ENCODE measurements around the gene KCTD17. TPM values are rescaled to one million over a fixed set of nuclear protein-coding genes. Genes with fewer than 3 reads are reported as not detected.
A peak's percentile ranks its signal among the peaks of the same experiment; 100 is the strongest.

KCTD17 gene
- total and polyA plus RNA-seq, 4 donors: 2.0 to 5.2 (median 3.7) TPM

DNA sequence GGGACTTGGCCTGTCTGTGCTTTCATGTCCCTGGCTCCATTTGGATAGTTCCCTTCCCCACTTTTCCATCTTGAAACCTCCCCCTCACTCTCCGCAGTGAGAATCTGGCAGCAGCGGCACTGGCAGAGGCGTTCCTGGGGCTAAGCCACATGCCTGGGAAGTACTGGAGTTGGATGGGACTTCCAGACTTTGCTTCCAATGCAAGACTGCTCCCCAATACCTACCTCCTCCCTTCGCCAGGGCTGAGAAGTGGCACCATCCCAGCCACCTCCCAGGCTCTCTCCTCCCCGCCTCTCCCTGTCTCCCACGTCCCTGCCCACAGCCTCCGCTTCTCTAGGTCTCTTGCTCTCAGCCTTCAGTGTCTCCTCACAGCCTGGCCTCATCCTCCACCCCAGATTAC lies 48.9 kb upstream of the KCTD17 start:
- Histone ChIP-seq H3K36me3 (ENCODE audit: control insufficient read depth in 4 of 4, insufficient read depth in 3 of 4, low read depth in 1 of 4, low read length in 3 of 4) (no peaks in the 10 kb centered on the region), H3K4me1 (ENCODE audit: control insufficient read depth in 4 of 4, insufficient read depth in 4 of 4, low read length in 3 of 4) (no peaks in the 10 kb centered on the region), H3K27ac (ENCODE audit: low read depth in 1 of 2, low read length in 2 of 2) (no peak overlapping the region), H3K4me3 (ENCODE audit: low read depth in 1 of 3, low read length in 3 of 3) (no peak overlapping the region), H3K27me3 (ENCODE audit: control insufficient read depth in 4 of 4, insufficient read depth in 4 of 4, low read length in 3 of 4) (no peaks in the 10 kb centered on the region), H3K9ac (ENCODE audit: low read depth in 1 of 2, low read length in 2 of 2) (no peak overlapping the region), H3K9me3 (ENCODE audit: control insufficient read depth in 4 of 4, low read length in 3 of 4) (no peaks in the 10 kb centered on the region)
- TF ChIP-seq HNF4G (IDR thresholded peaks at IDR 0.05) (no peak), YY1 (IDR thresholded peaks at IDR 0.05) (no peak), FOXA1 (IDR thresholded peaks at IDR 0.05) (no peak), TAF1 (conservative IDR thresholded peaks at IDR 0.05) (no peak), RXRA (IDR thresholded peaks at IDR 0.05) (no peak)
- TF ChIP-seq, protein P1, sequence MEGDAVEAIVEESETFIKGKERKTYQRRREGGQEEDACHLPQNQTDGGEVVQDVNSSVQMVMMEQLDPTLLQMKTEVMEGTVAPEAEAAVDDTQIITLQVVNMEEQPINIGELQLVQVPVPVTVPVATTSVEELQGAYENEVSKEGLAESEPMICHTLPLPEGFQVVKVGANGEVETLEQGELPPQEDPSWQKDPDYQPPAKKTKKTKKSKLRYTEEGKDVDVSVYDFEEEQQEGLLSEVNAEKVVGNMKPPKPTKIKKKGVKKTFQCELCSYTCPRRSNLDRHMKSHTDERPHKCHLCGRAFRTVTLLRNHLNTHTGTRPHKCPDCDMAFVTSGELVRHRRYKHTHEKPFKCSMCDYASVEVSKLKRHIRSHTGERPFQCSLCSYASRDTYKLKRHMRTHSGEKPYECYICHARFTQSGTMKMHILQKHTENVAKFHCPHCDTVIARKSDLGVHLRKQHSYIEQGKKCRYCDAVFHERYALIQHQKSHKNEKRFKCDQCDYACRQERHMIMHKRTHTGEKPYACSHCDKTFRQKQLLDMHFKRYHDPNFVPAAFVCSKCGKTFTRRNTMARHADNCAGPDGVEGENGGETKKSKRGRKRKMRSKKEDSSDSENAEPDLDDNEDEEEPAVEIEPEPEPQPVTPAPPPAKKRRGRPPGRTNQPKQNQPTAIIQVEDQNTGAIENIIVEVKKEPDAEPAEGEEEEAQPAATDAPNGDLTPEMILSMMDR (IDR thresholded peaks at IDR 0.05; ENCODE audit: low read depth, low read length, missing input control): no peak
- WGBS: 97% methylated on average over 7 of the region's 7 CpGs
- no peak for DNase-seq (ENCODE audit: low spot score)

DNA sequence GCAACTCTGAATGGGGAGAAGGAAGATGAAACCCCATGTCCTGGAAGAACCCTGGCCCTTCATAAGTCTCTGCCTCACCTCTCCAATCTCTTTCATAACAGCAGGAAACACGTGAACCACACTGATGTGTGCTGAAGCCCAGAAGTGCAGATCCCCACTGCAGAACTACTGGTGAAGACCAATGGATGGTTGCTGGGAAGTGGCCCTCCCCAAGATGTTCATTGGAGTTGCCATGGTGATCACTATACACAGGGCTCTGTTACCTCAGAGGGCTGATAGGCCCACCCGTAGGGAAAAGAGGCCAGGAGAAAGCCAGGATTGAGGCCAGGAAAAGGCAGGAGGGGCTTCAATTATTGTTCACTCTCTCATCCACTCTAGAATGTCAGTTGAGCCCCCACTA lies 43.9 kb upstream of the KCTD17 start:
- no peak for DNase-seq (ENCODE audit: low spot score)
- no peak for TF ChIP-seq RAD21 (IDR thresholded peaks at IDR 0.05)
- no peak for TF ChIP-seq FOXA2 (IDR thresholded peaks at IDR 0.05)
- TF ChIP-seq YY1 (IDR thresholded peaks at IDR 0.05): no peak
- no peak for TF ChIP-seq TAF1 (conservative IDR thresholded peaks at IDR 0.05)
- TF ChIP-seq JUND (IDR thresholded peaks at IDR 0.05): no peak
- TF ChIP-seq, protein P2, sequence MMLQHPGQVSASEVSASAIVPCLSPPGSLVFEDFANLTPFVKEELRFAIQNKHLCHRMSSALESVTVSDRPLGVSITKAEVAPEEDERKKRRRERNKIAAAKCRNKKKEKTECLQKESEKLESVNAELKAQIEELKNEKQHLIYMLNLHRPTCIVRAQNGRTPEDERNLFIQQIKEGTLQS (IDR thresholded peaks at IDR 0.05): no peak
- TF ChIP-seq HNF4G (IDR thresholded peaks at IDR 0.05): no peak
- TF ChIP-seq, protein P3, sequence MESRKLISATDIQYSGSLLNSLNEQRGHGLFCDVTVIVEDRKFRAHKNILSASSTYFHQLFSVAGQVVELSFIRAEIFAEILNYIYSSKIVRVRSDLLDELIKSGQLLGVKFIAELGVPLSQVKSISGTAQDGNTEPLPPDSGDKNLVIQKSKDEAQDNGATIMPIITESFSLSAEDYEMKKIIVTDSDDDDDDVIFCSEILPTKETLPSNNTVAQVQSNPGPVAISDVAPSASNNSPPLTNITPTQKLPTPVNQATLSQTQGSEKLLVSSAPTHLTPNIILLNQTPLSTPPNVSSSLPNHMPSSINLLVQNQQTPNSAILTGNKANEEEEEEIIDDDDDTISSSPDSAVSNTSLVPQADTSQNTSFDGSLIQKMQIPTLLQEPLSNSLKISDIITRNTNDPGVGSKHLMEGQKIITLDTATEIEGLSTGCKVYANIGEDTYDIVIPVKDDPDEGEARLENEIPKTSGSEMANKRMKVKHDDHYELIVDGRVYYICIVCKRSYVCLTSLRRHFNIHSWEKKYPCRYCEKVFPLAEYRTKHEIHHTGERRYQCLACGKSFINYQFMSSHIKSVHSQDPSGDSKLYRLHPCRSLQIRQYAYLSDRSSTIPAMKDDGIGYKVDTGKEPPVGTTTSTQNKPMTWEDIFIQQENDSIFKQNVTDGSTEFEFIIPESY (IDR thresholded peaks at IDR 0.05): no peak
- TF ChIP-seq, protein P1 (IDR thresholded peaks at IDR 0.05; ENCODE audit: low read depth, low read length, missing input control): no peak
- TF ChIP-seq HNF4A (conservative IDR thresholded peaks at IDR 0.05): no peak
- H3K27ac ChIP-seq (ENCODE audit: low read depth in 1 of 2, low read length in 2 of 2): no peak overlapping the region
- H3K9ac ChIP-seq (ENCODE audit: low read depth in 1 of 2, low read length in 2 of 2): no peak overlapping the region
- H3K9me3 ChIP-seq (ENCODE audit: control insufficient read depth in 4 of 4, low read length in 3 of 4): no peaks in the 10 kb centered on the region
- peaks cover 10 to 28% (median 16%) of the 10 kb centered on the region in 4 donors for H3K4me1 ChIP-seq (ENCODE audit: control insufficient read depth in 4 of 4, insufficient read depth in 4 of 4, low read length in 3 of 4)
- H3K4me3 ChIP-seq (ENCODE audit: low read depth in 1 of 3, low read length in 3 of 3): no peak overlapping the region
- 59% methylated on average over 2 of the region's 2 CpGs for WGBS
- no peaks in the 10 kb centered on the region for H3K36me3 ChIP-seq (ENCODE audit: control insufficient read depth in 4 of 4, insufficient read depth in 3 of 4, low read depth in 1 of 4, low read length in 3 of 4)
- no peaks in the 10 kb centered on the region for H3K27me3 ChIP-seq (ENCODE audit: control insufficient read depth in 4 of 4, insufficient read depth in 4 of 4, low read length in 3 of 4)

DNA sequence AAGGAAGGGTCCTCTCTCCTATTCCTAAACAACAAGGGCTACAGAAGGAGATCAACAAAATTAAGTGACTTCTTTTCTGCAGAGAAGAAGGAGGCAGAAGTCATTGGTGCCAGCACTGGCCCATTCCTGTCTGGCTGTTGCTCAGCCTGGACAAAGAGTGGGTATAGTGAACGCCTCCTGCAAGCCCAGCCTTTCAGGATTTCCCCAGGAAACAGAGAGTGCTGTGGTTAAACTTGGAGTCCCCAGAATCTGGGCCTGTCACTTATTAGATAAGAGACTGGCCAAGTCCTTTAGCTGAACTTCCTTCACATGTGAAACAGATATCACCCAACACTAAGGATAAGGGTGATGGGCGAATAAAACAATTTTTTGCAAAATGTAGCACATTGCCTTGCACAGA lies 43.2 kb upstream of the KCTD17 start:
- no peak overlapping the region for H3K27ac ChIP-seq (ENCODE audit: low read depth in 1 of 2, low read length in 2 of 2)
- H3K27me3 ChIP-seq (ENCODE audit: control insufficient read depth in 4 of 4, insufficient read depth in 4 of 4, low read length in 3 of 4): no peaks in the 10 kb centered on the region
- WGBS: 71% methylated on average over 2 of the region's 2 CpGs
- H3K4me3 ChIP-seq (ENCODE audit: low read depth in 1 of 3, low read length in 3 of 3): no peak overlapping the region
- peaks cover 15 to 35% (median 19%) of the 10 kb centered on the region in 4 donors for H3K4me1 ChIP-seq (ENCODE audit: control insufficient read depth in 4 of 4, insufficient read depth in 4 of 4, low read length in 3 of 4)
- DNase-seq (ENCODE audit: low spot score): no peak
- TF ChIP-seq FOXA2 (IDR thresholded peaks at IDR 0.05) (no peak), RAD21 (IDR thresholded peaks at IDR 0.05) (no peak), HNF4G (IDR thresholded peaks at IDR 0.05) (no peak), HNF4A (conservative IDR thresholded peaks at IDR 0.05) (no peak), SP1 (IDR thresholded peaks at IDR 0.05) (peak; percentile 10), EGR1 (IDR thresholded peaks at IDR 0.05; ENCODE audit: low read depth in 2 of 2) (no peak), NR2F2 (IDR thresholded peaks at IDR 0.05) (peak; percentile 24), JUND (IDR thresholded peaks at IDR 0.05) (no peak)
- TF ChIP-seq, protein P4, sequence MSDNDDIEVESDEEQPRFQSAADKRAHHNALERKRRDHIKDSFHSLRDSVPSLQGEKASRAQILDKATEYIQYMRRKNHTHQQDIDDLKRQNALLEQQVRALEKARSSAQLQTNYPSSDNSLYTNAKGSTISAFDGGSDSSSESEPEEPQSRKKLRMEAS (IDR thresholded peaks at IDR 0.05): no peak
- TF ChIP-seq, protein P1 (IDR thresholded peaks at IDR 0.05; ENCODE audit: low read depth, low read length, missing input control): no peak
- no peaks in the 10 kb centered on the region for H3K36me3 ChIP-seq (ENCODE audit: control insufficient read depth in 4 of 4, insufficient read depth in 3 of 4, low read depth in 1 of 4, low read length in 3 of 4)
- H3K9ac ChIP-seq (ENCODE audit: low read depth in 1 of 2, low read length in 2 of 2): no peak overlapping the region
- H3K9me3 ChIP-seq (ENCODE audit: control insufficient read depth in 4 of 4, low read length in 3 of 4): no peaks in the 10 kb centered on the region
